HL-60 (cell line): ENCODE data around the gene PIGC.

ENCODE experiments used
- CTCF ChIP-seq: IDR thresholded peaks from one replicate; pipeline ENCODE4 v1.5.1; 2011; ENCODE audit warnings: low read length, control low read depth, inconsistent platforms; ENCODE audit not compliant: insufficient read depth
- GABPA ChIP-seq: IDR thresholded peaks from 2 replicates; pipeline ENCODE4 v1.6.1; 2012; ENCODE audit warnings: low read depth
- POLR2AphosphoS5 ChIP-seq: IDR thresholded peaks from 2 replicates; pipeline ENCODE4 v1.6.1; 2012; ENCODE audit warnings: low read depth
- REST ChIP-seq: IDR thresholded peaks from 2 replicates; pipeline ENCODE4 v1.6.1; 2012; ENCODE audit warnings: low read depth; ENCODE audit not compliant: insufficient replicate concordance
- SPI1 ChIP-seq: IDR thresholded peaks from 2 replicates; pipeline ENCODE4 v1.6.1; 2012; ENCODE audit warnings: low read depth, mild to moderate bottlenecking, borderline replicate concordance

GRCh38 chr1:172456344-172456769, 12.5 kb upstream of the PIGC start:
- no peak for TF ChIP-seq CTCF
- no peak for TF ChIP-seq GABPA
- TF ChIP-seq POLR2AphosphoS5: no peak
- TF ChIP-seq SPI1: no peak
- TF ChIP-seq REST: no peak
